WTC11 (cell line): ENCODE measurements around the gene CHD9. TPM values are rescaled to one million over a fixed set of nuclear protein-coding genes. Genes with fewer than 3 reads are reported as not detected.

Source experiments
- ATAC-seq: fragments of 200-7000 bp; cut with Tn5 transposase; 2 replicates; pipeline ENCODE4 v1.10.0; 2021; ENCODE audit warnings: mild to moderate bottlenecking, moderate library complexity
- CTCF ChIA-PET: fragments of 300-600 bp; sonication (Branson Sonifier 250); formaldehyde crosslinking; loops from one replicate; lab custom pipeline; 2021; ENCODE audit warnings: antibody characterized with exemption; lab: Charles Lee
- POLR2A ChIA-PET: fragments of 350-600 bp; sonication (Branson Sonifier 250); formaldehyde crosslinking; loops from one replicate; lab custom pipeline; 2021; ENCODE audit warnings: antibody characterized with exemption; lab: Charles Lee
- DNase-seq: peaks from one replicate; pipeline ENCODE4 v3.0.0; 2021; ENCODE audit warnings: low spot score
- H3K27ac Mint-ChIP-seq: 2 replicates; pipeline ENCODE4 v1.8.0; 2021; ENCODE audit warnings: mixed read lengths
- H3K27me3 Mint-ChIP-seq: 2 replicates; pipeline ENCODE4 v1.8.0; 2021; ENCODE audit warnings: low read depth, mild to moderate bottlenecking, moderate library complexity, mixed read lengths
- H3K36me3 Mint-ChIP-seq: 2 replicates; pipeline ENCODE4 v1.8.0; 2021; ENCODE audit warnings: mixed read lengths
- H3K4me1 Mint-ChIP-seq: 2 replicates; pipeline ENCODE4 v1.8.0; 2022; ENCODE audit warnings: mixed read lengths
- H3K4me3 Mint-ChIP-seq: 2 replicates; pipeline ENCODE4 v1.8.0; 2021; ENCODE audit warnings: mild to moderate bottlenecking, moderate library complexity, mixed read lengths
- H3K9me3 Mint-ChIP-seq: 2 replicates; pipeline ENCODE4 v1.8.0; 2021; ENCODE audit warnings: mixed read lengths
- CDX4 ChIP-seq: fragments of 250-450 bp; sonication (Bioruptor Pico); IDR thresholded peaks from 2 replicates; pipeline ENCODE4 v1.9.0; 2021; ENCODE audit warnings: moderate library complexity, mild to moderate bottlenecking, inconsistent platforms, borderline replicate concordance
- CREM ChIP-seq: sonication (generic); formaldehyde crosslinking; IDR thresholded peaks from 2 replicates; pipeline ENCODE4 v1.8.1; 2022; ENCODE audit warnings: mild to moderate bottlenecking, missing genetic modification reagents, moderate library complexity
- E2F1 ChIP-seq: sonication (generic); formaldehyde crosslinking; IDR thresholded peaks from 2 replicates; pipeline ENCODE4 v1.8.0; 2022; ENCODE audit warnings: mild to moderate bottlenecking, missing genetic modification reagents
- ELF4 ChIP-seq: sonication (generic); formaldehyde crosslinking; IDR thresholded peaks from 2 replicates; pipeline ENCODE4 v1.8.1; 2022; ENCODE audit warnings: low read depth, mild to moderate bottlenecking, moderate library complexity, missing genetic modification reagents
- FOXJ3 ChIP-seq: sonication (generic); formaldehyde crosslinking; IDR thresholded peaks from 2 replicates; pipeline ENCODE4 v1.9.0; 2021; ENCODE audit warnings: missing genetic modification reagents, mild to moderate bottlenecking, borderline replicate concordance
- HMGA2 ChIP-seq: fragments of 250-450 bp; sonication (Bioruptor Pico); IDR thresholded peaks from 2 replicates; pipeline ENCODE4 v1.4.0; 2021; ENCODE audit warnings: mild to moderate bottlenecking, moderate library complexity
- MYBL2 ChIP-seq: sonication (generic); formaldehyde crosslinking; IDR thresholded peaks from 2 replicates; pipeline ENCODE4 v1.8.1; 2023; ENCODE audit warnings: mild to moderate bottlenecking, moderate library complexity, missing genetic modification reagents
- PRRX2 ChIP-seq: fragments of 250-450 bp; sonication (Bioruptor Pico); IDR thresholded peaks from 2 replicates; pipeline ENCODE4 v1.8.0; 2021; ENCODE audit warnings: mild to moderate bottlenecking
- SOX15 ChIP-seq: fragments of 250-450 bp; sonication (Bioruptor Pico); IDR thresholded peaks from 2 replicates; pipeline ENCODE4 v1.9.0; 2021; ENCODE audit warnings: mild to moderate bottlenecking
- TEAD4 ChIP-seq: sonication (generic); formaldehyde crosslinking; IDR thresholded peaks from 2 replicates; pipeline ENCODE4 v1.8.0; 2022; ENCODE audit warnings: mild to moderate bottlenecking, missing genetic modification reagents
- TP53 ChIP-seq: sonication (generic); formaldehyde crosslinking; IDR thresholded peaks from 2 replicates; pipeline ENCODE4 v1.8.1; 2023; ENCODE audit warnings: mild to moderate bottlenecking, missing genetic modification reagents
- ZNF416 ChIP-seq: fragments of 250-450 bp; sonication (Bioruptor Pico); IDR thresholded peaks from 2 replicates; pipeline ENCODE4 v1.9.0; 2021; ENCODE audit warnings: mild to moderate bottlenecking, inconsistent platforms
- ZNF423 ChIP-seq: fragments of 250-450 bp; sonication (Bioruptor Pico); IDR thresholded peaks from 2 replicates; pipeline ENCODE4 v2.1.2; 2022; ENCODE audit warnings: mild to moderate bottlenecking, moderate library complexity
- ZNF425 ChIP-seq: fragments of 250-450 bp; sonication (Bioruptor Pico); conservative IDR thresholded peaks from 2 replicates; pipeline ENCODE4 v1.9.0; 2021; ENCODE audit warnings: mild to moderate bottlenecking
- total RNA-seq: library from RNA; stranded (reverse); gene quantifications from 3 replicates; pipeline ENCODE4 v1.2.3, GENCODE V29; 2021
- TF ChIP-seq, protein P1 (sequence below): fragments of 250-450 bp; sonication (Bioruptor Pico); IDR thresholded peaks from 2 replicates; pipeline ENCODE4 v1.9.0; 2021; ENCODE audit warnings: mild to moderate bottlenecking, borderline replicate concordance
- TF ChIP-seq, protein P2 (sequence below): fragments of 200-600 bp; IDR thresholded peaks from 2 replicates; pipeline ENCODE4 v1.8.0; 2022; ENCODE audit warnings: antibody characterized with exemption

Gene CHD9
- total RNA-seq, 1 experiment from 2014 or later, result 31.3 TPM

DNA sequence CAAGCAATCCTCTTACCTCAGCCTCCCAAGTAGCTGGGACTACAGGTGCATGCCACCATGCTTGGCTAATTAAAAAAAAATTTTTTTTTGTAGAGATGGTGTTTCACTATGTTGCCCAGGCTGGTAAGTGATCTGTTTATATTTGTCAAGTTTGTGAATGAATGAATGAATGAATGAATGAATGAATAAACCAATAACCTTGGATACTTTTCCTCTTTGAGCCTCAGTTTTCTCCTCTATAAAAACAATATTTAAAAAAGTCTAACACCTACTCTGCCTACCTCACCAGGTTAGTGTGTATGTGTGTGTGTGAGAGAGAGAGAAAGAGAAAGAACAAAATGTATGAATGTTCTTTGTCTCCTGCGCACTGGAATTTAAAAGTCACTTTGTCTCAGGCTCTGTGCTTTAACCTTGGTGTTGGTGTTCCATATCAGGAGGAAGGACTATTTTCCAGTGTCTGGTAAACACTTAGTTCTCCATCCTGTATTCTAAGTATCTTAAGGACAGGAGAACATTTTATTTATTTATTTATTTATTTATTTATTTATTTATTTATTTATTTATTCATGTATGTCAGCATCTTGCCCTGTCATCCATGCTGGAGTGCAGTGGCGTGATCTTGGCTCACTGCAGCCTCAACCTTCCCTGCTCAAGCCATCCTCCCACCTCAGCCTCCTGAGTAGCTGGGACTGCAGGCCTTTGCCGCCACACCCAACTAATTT lies 27.1 kb downstream of the CHD9 start:
- ATAC-seq (no peak), DNase-seq (no peak)
- Mint-ChIP-seq H3K27me3 (no peaks in the 10 kb centered on the region), H3K4me3 (no peak overlapping the region), H3K9me3 (peaks cover 13% of the 10 kb centered on the region), H3K4me1 (peaks cover 72% of the 10 kb centered on the region), H3K36me3 (peaks cover 13% of the 10 kb centered on the region), H3K27ac (no peak overlapping the region; the same call in 1 of the 2 replicates)
- no peak for TF ChIP-seq FOXJ3
- TF ChIP-seq E2F1 (CRISPR knock-in tag), result no peak
- TF ChIP-seq CDX4 (CRISPR knock-in tag), result no peak
- TF ChIP-seq HMGA2, result no peak
- no peak for TF ChIP-seq ZNF416
- no peak for TF ChIP-seq PRRX2 (CRISPR knock-in tag)
- TF ChIP-seq, protein P1, sequence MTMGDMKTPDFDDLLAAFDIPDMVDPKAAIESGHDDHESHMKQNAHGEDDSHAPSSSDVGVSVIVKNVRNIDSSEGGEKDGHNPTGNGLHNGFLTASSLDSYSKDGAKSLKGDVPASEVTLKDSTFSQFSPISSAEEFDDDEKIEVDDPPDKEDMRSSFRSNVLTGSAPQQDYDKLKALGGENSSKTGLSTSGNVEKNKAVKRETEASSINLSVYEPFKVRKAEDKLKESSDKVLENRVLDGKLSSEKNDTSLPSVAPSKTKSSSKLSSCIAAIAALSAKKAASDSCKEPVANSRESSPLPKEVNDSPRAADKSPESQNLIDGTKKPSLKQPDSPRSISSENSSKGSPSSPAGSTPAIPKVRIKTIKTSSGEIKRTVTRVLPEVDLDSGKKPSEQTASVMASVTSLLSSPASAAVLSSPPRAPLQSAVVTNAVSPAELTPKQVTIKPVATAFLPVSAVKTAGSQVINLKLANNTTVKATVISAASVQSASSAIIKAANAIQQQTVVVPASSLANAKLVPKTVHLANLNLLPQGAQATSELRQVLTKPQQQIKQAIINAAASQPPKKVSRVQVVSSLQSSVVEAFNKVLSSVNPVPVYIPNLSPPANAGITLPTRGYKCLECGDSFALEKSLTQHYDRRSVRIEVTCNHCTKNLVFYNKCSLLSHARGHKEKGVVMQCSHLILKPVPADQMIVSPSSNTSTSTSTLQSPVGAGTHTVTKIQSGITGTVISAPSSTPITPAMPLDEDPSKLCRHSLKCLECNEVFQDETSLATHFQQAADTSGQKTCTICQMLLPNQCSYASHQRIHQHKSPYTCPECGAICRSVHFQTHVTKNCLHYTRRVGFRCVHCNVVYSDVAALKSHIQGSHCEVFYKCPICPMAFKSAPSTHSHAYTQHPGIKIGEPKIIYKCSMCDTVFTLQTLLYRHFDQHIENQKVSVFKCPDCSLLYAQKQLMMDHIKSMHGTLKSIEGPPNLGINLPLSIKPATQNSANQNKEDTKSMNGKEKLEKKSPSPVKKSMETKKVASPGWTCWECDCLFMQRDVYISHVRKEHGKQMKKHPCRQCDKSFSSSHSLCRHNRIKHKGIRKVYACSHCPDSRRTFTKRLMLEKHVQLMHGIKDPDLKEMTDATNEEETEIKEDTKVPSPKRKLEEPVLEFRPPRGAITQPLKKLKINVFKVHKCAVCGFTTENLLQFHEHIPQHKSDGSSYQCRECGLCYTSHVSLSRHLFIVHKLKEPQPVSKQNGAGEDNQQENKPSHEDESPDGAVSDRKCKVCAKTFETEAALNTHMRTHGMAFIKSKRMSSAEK (CRISPR knock-in tag), result no peak
- TF ChIP-seq ZNF423 (CRISPR knock-in tag), result no peak
- no peak for TF ChIP-seq MYBL2 (CRISPR knock-in tag)
- no peak for TF ChIP-seq SOX15
- no peak for TF ChIP-seq TEAD4 (CRISPR knock-in tag)
- no peak for TF ChIP-seq ELF4 (CRISPR knock-in tag)
- no peak for TF ChIP-seq TP53 (CRISPR knock-in tag)
- TF ChIP-seq, protein P2, sequence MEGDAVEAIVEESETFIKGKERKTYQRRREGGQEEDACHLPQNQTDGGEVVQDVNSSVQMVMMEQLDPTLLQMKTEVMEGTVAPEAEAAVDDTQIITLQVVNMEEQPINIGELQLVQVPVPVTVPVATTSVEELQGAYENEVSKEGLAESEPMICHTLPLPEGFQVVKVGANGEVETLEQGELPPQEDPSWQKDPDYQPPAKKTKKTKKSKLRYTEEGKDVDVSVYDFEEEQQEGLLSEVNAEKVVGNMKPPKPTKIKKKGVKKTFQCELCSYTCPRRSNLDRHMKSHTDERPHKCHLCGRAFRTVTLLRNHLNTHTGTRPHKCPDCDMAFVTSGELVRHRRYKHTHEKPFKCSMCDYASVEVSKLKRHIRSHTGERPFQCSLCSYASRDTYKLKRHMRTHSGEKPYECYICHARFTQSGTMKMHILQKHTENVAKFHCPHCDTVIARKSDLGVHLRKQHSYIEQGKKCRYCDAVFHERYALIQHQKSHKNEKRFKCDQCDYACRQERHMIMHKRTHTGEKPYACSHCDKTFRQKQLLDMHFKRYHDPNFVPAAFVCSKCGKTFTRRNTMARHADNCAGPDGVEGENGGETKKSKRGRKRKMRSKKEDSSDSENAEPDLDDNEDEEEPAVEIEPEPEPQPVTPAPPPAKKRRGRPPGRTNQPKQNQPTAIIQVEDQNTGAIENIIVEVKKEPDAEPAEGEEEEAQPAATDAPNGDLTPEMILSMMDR, result no peak
- no peak for TF ChIP-seq ZNF425 (CRISPR knock-in tag)
- TF ChIP-seq CREM (CRISPR knock-in tag), result no peak
- POLR2A ChIA-PET, result interaction anchor here (2.5 kb wide), 1 partner anchor 17 kb away, joined by 7 read pairs; no protein-coding TSS in a partner anchor
- CTCF ChIA-PET, result no interaction called here
